Gastroesophageal sphincter (tissue), 4 donors: ENCODE data around the gene PAPPA. TPM values are rescaled to one million over a fixed set of nuclear protein-coding genes. Genes with fewer than 3 reads are reported as not detected.

ENCODE experiments used
- ATAC-seq: fragments of 150-250 bp; one replicate; pipeline ENCODE4 v1.9.1; 2016; ENCODE audit warnings: mild to moderate bottlenecking, moderate library complexity
- H3K27ac ChIP-seq, 4 donors: fragments of 200-600 bp; sonication (generic) in 3 of 4; 1 replicate in 3 of 4; 2 replicates in 1 of 4; pipeline ENCODE4 v1.5.1; 2016 to 2019
- H3K27me3 ChIP-seq: fragments of 200-600 bp; sonication (generic); one replicate; pipeline ENCODE4 v1.5.1; 2019
- H3K36me3 ChIP-seq, 2 donors: fragments of 200-600 bp; sonication (generic); one replicate each; pipeline ENCODE4 v1.5.1; 2019; ENCODE audit warnings: control low read depth in 1 of 2
- H3K4me1 ChIP-seq, 3 donors: fragments of 200-600 bp; sonication (generic); 1 replicate in 2 of 3; 2 replicates in 1 of 3; pipeline ENCODE4 v1.5.1; 2016 to 2019; ENCODE audit warnings: control low read depth in 2 of 3
- H3K4me3 ChIP-seq, 2 donors: fragments of 200-600 bp; sonication (generic); one replicate each; pipeline ENCODE4 v1.5.1; 2019; ENCODE audit warnings: mild to moderate bottlenecking in 1 of 2, moderate library complexity in 1 of 2
- H3K9me3 ChIP-seq, 3 donors: fragments of 200-600 bp; sonication (generic); one replicate each; pipeline ENCODE4 v1.5.1; 2017 to 2019; ENCODE audit warnings: control low read depth in 2 of 3
- CTCF ChIP-seq, 4 experiments: fragments of 200-600 bp in 2 of 4; fragments of 450-650 bp in 2 of 4; sonication (generic) in 1 of 4; IDR thresholded peaks; one replicate each; pipeline ENCODE4 v1.5.1; 2017 to 2019; ENCODE audit warnings: antibody characterized with exemption in 4 of 4, mild to moderate bottlenecking in 2 of 4, moderate library complexity in 2 of 4
- EP300 ChIP-seq: sonication (generic); formaldehyde crosslinking; IDR thresholded peaks from one replicate; pipeline ENCODE4 v1.6.1; 2017; ENCODE audit warnings: antibody characterized with exemption, mild to moderate bottlenecking
- POLR2A ChIP-seq, 2 donors: fragments of 450-650 bp; IDR thresholded peaks; one replicate each; pipeline ENCODE4 v1.6.1; 2017; ENCODE audit warnings: antibody characterized with exemption in 2 of 2, mild to moderate bottlenecking in 2 of 2, moderate library complexity in 1 of 2
- POLR2AphosphoS5 ChIP-seq: sonication (generic); formaldehyde crosslinking; IDR thresholded peaks from one replicate; pipeline ENCODE4 v1.6.1; 2017; ENCODE audit warnings: antibody characterized with exemption
- WGBS, 2 donors: methylation state at CpG; one replicate each; pipeline ENCODE4 v1.1.5; 2018; ENCODE audit warnings: low coverage in 1 of 2; 5-methylcytosine and 5-hydroxymethylcytosine counted together
- total RNA-seq, 4 donors: library from RNA; depleted of rRNA; stranded (reverse); fragments of >200 nt; gene quantifications; one replicate each; pipeline ENCODE4 v1.1.0, GENCODE V29; 2016

PAPPA gene
- total RNA-seq, 4 donors from 2014 or later: 1.9 to 5.7 (median 3.2) TPM

GRCh38 chr9:116383936-116384335 lies 230.3 kb downstream of the PAPPA start:
- H3K27ac ChIP-seq: no peak overlapping the region
- TF ChIP-seq POLR2AphosphoS5 (no peak), CTCF (IDR thresholded peaks at IDR 0.05) (no peak), POLR2A (IDR thresholded peaks at IDR 0.05) (no peak), EP300 (no peak)
- no peaks in the 10 kb centered on the region for H3K4me1 ChIP-seq
- H3K27me3 ChIP-seq: no peaks in the 10 kb centered on the region
- WGBS, 2 donors: 56 to 69% methylated on average over 3 to 4 of the region's 4 CpGs
- ATAC-seq: no peak
- H3K9me3 ChIP-seq: no peaks in the 10 kb centered on the region
- no peak overlapping the region for H3K4me3 ChIP-seq
- H3K36me3 ChIP-seq: no peaks in the 10 kb centered on the region

GRCh38 chr9:116387934-116388698 lies 234.5 kb downstream of the PAPPA start:
- no peaks in the 10 kb centered on the region for H3K9me3 ChIP-seq
- no peaks in the 10 kb centered on the region for H3K27me3 ChIP-seq
- no peaks in the 10 kb centered on the region for H3K4me1 ChIP-seq
- no peak for ATAC-seq
- H3K27ac ChIP-seq: no peak overlapping the region
- TF ChIP-seq EP300: no peak
- TF ChIP-seq CTCF (IDR thresholded peaks at IDR 0.05): no peak
- TF ChIP-seq POLR2AphosphoS5: no peak
- no peak for TF ChIP-seq POLR2A (IDR thresholded peaks at IDR 0.05)
- no peak overlapping the region for H3K4me3 ChIP-seq
- H3K36me3 ChIP-seq: no peaks in the 10 kb centered on the region
- WGBS, 2 donors: 58 to 65% methylated on average over 3 of the region's 6 CpGs

GRCh38 chr9:116389541-116390302 lies 236.1 kb downstream of the PAPPA start:
- no peaks in the 10 kb centered on the region for H3K4me1 ChIP-seq
- TF ChIP-seq CTCF (IDR thresholded peaks at IDR 0.05) (no peak), EP300 (no peak), POLR2A (IDR thresholded peaks at IDR 0.05) (no peak), POLR2AphosphoS5 (no peak)
- no peaks in the 10 kb centered on the region for H3K27me3 ChIP-seq
- H3K27ac ChIP-seq: no peak overlapping the region
- no peak overlapping the region for H3K4me3 ChIP-seq
- WGBS, 2 donors: 100% methylated on average over 1 of the region's 1 CpG
- H3K36me3 ChIP-seq: no peaks in the 10 kb centered on the region
- H3K9me3 ChIP-seq: no peaks in the 10 kb centered on the region
- ATAC-seq: no peak

GRCh38 chr9:116390303-116391228 lies 237.0 kb downstream of the PAPPA start:
- ATAC-seq: no peak
- Histone ChIP-seq H3K36me3 (no peaks in the 10 kb centered on the region), H3K4me3 (no peak overlapping the region), H3K27ac (no peak overlapping the region), H3K4me1 (no peaks in the 10 kb centered on the region), H3K9me3 (no peaks in the 10 kb centered on the region), H3K27me3 (no peaks in the 10 kb centered on the region)
- TF ChIP-seq EP300: no peak
- no peak for TF ChIP-seq POLR2AphosphoS5
- TF ChIP-seq POLR2A (IDR thresholded peaks at IDR 0.05): no peak
- no peak for TF ChIP-seq CTCF (IDR thresholded peaks at IDR 0.05)
- 69 to 83% methylated on average over 5 to 7 of the region's 7 CpGs for WGBS, 2 donors
